ENCODE measurements around the gene RBM17.

DNA sequence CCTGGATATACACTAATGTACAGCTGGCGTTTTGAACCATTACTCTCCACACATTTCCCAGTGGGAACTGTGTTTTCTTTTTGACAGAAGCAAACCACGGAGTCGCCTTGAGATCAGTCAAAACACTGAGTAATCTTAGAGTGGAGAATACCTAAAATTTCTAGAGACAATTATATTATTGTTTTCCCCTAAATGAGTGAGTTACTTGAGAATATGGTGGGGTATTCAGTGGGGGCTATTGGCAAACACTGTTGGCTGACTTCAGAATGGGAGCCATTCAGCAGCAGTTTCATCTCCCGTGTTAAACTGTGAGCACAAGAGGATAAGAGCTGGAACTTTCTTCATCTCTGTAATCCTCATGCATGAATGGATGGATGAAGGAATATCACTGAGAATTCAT lies 32.9 kb upstream of the RBM17 start:
- TF ChIP-seq EZH2 (IDR thresholded peaks at IDR 0.05) = no peak
- TF ChIP-seq POLR2AphosphoS5 (IDR thresholded peaks at IDR 0.05; ENCODE audit: borderline replicate concordance, low read depth, low read length) = no peak
- TF ChIP-seq FOXP2 (optimal IDR thresholded peaks at IDR 0.05; ENCODE audit: control extremely low read depth, extremely low read length, insufficient read depth) = no peak

Data from SK-N-MC (cell line).